HCT116 (cell line): ENCODE data around the gene FOXF2.

Experiments
- ATF3 ChIP-seq: IDR thresholded peaks from 2 replicates; pipeline ENCODE4 v1.6.1; 2012
- CBX3 ChIP-seq: IDR thresholded peaks from 2 replicates; pipeline ENCODE4 v1.6.1; 2012; ENCODE audit warnings: low read depth
- CEBPB ChIP-seq: IDR thresholded peaks from 2 replicates; pipeline ENCODE4 v1.6.1; 2012; ENCODE audit warnings: low read depth
- EGR1 ChIP-seq: IDR thresholded peaks from 2 replicates; pipeline ENCODE4 v1.6.1; 2012; ENCODE audit warnings: low read depth
- EZH2 ChIP-seq: fragments of 200-600 bp; sonication (generic); IDR thresholded peaks from 2 replicates; pipeline ENCODE4 v1.6.1; 2017; ENCODE audit warnings: antibody characterized with exemption, mixed run types
- JUND ChIP-seq: IDR thresholded peaks from 2 replicates; pipeline ENCODE4 v1.6.1; 2012
- POLR2A ChIP-seq: IDR thresholded peaks from 2 replicates; pipeline ENCODE4 v1.7.0; 2011; ENCODE audit warnings: borderline replicate concordance; ENCODE audit not compliant: insufficient read depth, insufficient read length; ENCODE audit errors: extremely low read depth
- POLR2AphosphoS5 ChIP-seq: IDR thresholded peaks from 2 replicates; pipeline ENCODE4 v1.6.1; 2011; ENCODE audit warnings: mild to moderate bottlenecking, low read depth, low read length, moderate library complexity
- REST ChIP-seq: IDR thresholded peaks from 2 replicates; pipeline ENCODE4 v1.6.1; 2012; ENCODE audit warnings: low read depth
- SIN3A ChIP-seq: IDR thresholded peaks from 2 replicates; pipeline ENCODE4 v1.6.1; 2012; ENCODE audit warnings: low read depth
- TCF7L2 ChIP-seq: IDR thresholded peaks from 2 replicates; pipeline ENCODE4 v1.7.0; 2011; ENCODE audit warnings: borderline replicate concordance, inconsistent platforms; ENCODE audit not compliant: insufficient read depth, insufficient read length; ENCODE audit errors: extremely low read depth
- YY1 ChIP-seq: IDR thresholded peaks from 2 replicates; pipeline ENCODE4 v1.6.1; 2011; ENCODE audit warnings: low read length, low read depth, moderate library complexity, mild to moderate bottlenecking; ENCODE audit not compliant: insufficient replicate concordance; ENCODE audit errors: extremely low read depth
- TF ChIP-seq, protein P1 (sequence below), 3 experiments: fragments of 200-600 bp in 1 of 3; sonication (generic) in 1 of 3; IDR thresholded peaks in 2 of 3; conservative IDR thresholded peaks in 1 of 3; 2 replicates each; pipeline ENCODE4 v1.5.1; 2012 to 2017; ENCODE audit warnings: low read depth in 2 of 3, low read length in 2 of 3, antibody characterized with exemption in 1 of 3, borderline replicate concordance in 1 of 3, control low read depth in 1 of 3, mild to moderate bottlenecking in 1 of 3, mixed read lengths in 1 of 3, mixed run types in 1 of 3, moderate library complexity in 1 of 3; ENCODE audit not compliant: insufficient read depth in 1 of 3
- TF ChIP-seq, protein P2 (sequence below): IDR thresholded peaks from 2 replicates; pipeline ENCODE4 v1.6.1; 2012

DNA sequence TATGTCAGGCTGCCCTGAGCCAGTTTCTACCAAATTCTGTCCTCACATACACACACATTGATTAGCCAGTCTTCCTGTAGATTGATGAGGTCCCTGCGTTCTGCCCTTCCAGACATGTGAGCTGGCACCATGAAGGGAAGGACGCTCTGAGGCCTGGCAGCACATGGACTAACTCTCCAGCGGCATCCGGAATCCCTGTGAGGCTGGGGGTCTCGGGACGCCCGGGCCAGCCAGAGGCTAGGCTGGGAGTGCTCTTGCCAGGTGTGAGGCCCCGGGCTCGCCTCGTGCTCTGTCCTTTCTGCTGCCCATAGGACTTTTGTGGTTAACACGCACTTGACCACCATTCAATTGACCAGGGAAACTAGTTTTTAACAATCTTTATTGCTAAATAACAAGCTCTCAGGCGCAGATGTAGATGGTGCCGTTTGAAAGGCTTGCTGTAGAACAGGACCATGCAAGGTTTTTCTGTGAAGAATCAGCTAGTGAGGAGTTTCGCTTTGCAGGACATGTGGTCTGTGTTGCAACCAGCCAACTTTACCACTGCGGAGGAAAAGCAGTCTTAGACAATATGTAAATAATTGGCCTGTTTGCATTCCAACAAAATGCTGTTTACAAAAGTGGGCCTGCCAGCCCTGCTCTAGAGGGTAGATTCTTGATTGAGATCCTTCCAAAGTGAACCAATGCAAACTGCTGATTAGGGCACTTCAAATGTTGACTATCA is 29.3 kb downstream of the FOXF2 start:
- TF ChIP-seq, protein P1, sequence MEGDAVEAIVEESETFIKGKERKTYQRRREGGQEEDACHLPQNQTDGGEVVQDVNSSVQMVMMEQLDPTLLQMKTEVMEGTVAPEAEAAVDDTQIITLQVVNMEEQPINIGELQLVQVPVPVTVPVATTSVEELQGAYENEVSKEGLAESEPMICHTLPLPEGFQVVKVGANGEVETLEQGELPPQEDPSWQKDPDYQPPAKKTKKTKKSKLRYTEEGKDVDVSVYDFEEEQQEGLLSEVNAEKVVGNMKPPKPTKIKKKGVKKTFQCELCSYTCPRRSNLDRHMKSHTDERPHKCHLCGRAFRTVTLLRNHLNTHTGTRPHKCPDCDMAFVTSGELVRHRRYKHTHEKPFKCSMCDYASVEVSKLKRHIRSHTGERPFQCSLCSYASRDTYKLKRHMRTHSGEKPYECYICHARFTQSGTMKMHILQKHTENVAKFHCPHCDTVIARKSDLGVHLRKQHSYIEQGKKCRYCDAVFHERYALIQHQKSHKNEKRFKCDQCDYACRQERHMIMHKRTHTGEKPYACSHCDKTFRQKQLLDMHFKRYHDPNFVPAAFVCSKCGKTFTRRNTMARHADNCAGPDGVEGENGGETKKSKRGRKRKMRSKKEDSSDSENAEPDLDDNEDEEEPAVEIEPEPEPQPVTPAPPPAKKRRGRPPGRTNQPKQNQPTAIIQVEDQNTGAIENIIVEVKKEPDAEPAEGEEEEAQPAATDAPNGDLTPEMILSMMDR (IDR thresholded peaks at IDR 0.05 in 2 of 3, conservative IDR thresholded peaks at IDR 0.05 in 1 of 3; ENCODE audit: borderline replicate concordance in 1 of 3, insufficient read depth in 1 of 3, low read depth in 2 of 3, low read length in 2 of 3): no peak
- TF ChIP-seq TCF7L2 (no peak), EZH2 (no peak), POLR2A (no peak), REST (no peak), POLR2AphosphoS5 (no peak), JUND (no peak), ATF3 (no peak), CBX3 (no peak), EGR1 (no peak), CEBPB (no peak), YY1 (no peak), SIN3A (no peak)
- TF ChIP-seq, protein P2, sequence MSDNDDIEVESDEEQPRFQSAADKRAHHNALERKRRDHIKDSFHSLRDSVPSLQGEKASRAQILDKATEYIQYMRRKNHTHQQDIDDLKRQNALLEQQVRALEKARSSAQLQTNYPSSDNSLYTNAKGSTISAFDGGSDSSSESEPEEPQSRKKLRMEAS: no peak
